ENCODE measurements around the gene DMAC2.
"Not testable (repeated sequence)": the region's sequence is repeated elsewhere in the genome, so short reads cannot be mapped to it uniquely, and the experiment has no call there.

DMAC2 gene

GRCh38 chr19:41422456-41422855 lies 17.3 kb downstream of the DMAC2 start:
- DNase-seq (ENCODE audit: low read depth) = no peak

DNA sequence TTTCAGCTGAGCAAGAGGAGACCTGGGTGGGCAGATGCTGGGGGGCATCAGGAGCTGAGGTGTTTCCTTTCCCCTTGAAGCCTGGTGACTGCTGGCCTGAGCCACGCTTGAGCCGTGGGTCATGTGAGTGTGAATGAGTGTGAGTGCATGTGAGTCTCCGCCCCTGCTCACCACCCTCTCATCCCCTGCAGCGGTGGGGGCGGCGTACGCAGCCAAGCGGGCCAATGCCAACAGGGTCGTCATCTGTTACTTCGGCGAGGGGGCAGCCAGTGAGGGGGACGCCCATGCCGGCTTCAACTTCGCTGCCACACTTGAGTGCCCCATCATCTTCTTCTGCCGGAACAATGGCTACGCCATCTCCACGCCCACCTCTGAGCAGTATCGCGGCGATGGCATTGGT lies 17.7 kb downstream of the DMAC2 start:
- no peak for DNase-seq (ENCODE audit: low read depth)

DNA sequence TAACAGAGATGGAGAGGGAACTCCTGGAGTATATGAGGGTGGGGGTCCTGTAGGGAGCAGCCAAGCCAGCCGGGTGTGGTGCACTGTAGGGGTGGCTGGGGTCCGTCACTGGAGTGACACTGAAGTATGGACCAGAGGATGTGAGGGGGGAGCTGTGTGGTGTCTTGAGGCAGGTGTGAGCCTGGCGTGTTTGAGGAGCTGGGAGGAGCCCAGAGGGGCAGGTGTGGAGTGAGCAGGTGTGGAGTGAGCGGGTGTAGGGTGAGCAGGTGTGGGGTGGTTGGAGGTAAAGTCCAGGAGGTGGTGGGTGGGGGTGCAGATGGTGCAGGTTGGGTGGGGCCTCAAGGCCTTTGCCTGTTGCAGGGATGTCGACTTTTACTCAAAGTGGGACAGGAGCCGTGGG lies 18.4 kb downstream of the DMAC2 start:
- no peak for DNase-seq (ENCODE audit: low read depth)

DNA sequence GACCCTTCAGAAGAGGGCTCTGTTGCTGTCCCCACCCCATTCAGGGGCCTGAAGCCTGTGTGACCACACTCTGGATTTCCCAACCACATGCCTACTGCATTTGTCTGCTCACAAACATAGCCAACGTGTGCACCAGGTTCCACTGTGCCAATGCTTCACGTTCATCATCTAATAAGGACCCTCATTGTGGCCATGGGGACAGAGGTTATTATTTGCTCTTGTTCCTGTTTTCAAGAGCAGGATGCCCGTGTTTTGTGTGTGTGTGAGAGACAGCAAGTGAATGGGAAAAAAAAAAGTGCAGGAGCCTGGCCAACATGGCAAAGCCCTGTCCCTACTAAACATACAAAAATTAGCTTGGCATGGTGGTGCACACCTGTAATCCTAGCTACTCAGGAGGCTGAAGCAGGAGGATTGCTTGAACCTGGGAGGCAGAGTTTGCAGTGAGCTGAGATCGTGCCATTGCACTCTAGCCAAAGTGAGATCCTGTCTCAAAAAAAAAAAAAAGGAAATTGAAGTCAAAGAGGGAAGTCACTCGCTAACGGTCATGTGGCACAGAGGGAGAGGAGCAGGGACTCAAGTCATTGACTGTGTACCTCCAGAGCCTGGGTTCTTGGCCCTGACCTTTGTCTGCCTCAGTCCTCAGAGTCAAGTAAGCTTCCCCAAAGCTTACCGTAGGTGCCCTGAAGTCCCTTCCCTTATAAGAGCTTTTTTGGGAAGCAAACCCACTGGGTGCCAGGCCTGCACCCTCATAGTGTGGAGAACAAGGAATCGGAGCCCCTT lies 19.4 kb downstream of the DMAC2 start:
- no peak for DNase-seq (ENCODE audit: low read depth)

- DNase-seq (ENCODE audit: low read depth) = no peak
Measured at GRCh38 chr19:41416194-41416674, 23.5 kb downstream of the DMAC2 start.

GRCh38 chr19:41415154-41415571 lies 24.5 kb downstream of the DMAC2 start:
- no peak for DNase-seq (ENCODE audit: low read depth)

DNA sequence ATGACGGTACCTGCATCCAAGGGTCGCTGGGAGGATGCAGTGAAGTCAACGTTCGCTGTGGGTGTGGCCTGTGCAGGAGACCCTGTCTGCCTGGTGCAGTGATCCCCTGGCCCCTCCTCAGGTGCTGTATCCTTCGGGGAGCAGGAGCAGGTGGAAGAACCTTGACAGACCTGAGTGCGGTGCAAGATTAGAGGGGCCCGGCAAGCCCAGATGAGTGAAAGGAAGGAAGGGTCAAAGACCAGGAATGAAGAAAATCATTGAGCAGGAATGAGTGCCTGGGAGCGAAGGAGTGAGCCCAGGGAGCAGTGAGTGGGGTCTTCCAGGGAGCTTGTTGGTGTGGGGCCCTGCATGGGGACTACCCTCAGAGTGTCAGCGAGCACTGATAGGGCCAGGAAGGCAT lies 25.3 kb downstream of the DMAC2 start:
- DNase-seq (ENCODE audit: low read depth) = no peak

- DNase-seq (ENCODE audit: low read depth) = no peak
Measured at GRCh38 chr19:41413947-41414346, 25.8 kb downstream of the DMAC2 start.

DNA sequence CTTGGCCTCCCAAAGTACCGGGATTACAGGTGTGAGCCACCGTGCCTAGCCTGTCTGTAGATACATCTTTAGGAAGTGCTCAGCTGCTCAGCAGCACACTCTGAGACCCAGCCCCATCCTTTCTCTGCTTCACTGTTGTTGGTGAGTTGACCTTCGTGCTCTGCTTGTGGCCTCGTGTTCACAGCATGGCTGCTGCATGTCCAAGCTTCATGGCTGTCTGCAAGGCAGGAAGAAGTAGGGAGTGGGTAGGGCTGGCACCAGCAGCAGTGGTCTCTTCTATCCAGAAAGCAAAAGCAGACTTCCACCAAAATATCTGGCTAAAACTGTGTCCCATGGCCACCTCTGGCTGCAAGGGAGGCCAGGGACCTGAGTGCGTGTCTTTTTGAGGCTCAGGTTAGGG lies 26.8 kb downstream of the DMAC2 start:
- no peak for DNase-seq (ENCODE audit: low read depth)

- DNase-seq (ENCODE audit: low read depth) = no peak
Measured at GRCh38 chr19:41411968-41412265, 27.8 kb downstream of the DMAC2 start.

GRCh38 chr19:41411100-41411967 lies 28.4 kb downstream of the DMAC2 start:
- no peak for DNase-seq (ENCODE audit: low read depth)

GRCh38 chr19:41410336-41411054 lies 29.2 kb downstream of the DMAC2 start:
- DNase-seq (ENCODE audit: low read depth) = no peak

- DNase-seq (ENCODE audit: low read depth) = no peak
Measured at GRCh38 chr19:41409288-41409687, 30.4 kb downstream of the DMAC2 start.

- DNase-seq (ENCODE audit: low read depth) = not testable (repeated sequence)
Measured at GRCh38 chr19:41408846-41409245, 30.9 kb downstream of the DMAC2 start.

DNA sequence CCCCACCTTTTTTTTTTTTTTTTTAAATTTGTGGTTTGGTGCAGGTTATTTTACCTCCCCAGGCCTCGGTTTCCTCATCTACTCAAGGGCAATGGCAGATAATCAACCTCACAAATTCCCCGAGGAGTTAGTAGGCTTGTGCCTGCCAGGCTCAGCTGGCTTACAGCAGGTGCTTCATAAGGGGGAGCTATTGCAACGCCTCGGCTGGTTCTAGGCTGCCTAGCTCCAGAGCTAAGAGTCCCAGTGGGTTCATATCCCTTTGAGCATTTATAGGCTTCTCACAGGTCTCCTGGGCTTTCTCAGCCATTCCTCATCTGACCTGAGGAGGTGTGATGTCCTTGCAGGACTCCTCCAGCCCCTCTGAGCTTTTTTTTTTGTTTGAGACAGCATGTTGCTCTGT lies 31.5 kb downstream of the DMAC2 start:
- no peak for DNase-seq (ENCODE audit: low read depth)

- DNase-seq (ENCODE audit: low read depth) = no peak
Measured at GRCh38 chr19:41407271-41407670, 32.4 kb downstream of the DMAC2 start.

DNA sequence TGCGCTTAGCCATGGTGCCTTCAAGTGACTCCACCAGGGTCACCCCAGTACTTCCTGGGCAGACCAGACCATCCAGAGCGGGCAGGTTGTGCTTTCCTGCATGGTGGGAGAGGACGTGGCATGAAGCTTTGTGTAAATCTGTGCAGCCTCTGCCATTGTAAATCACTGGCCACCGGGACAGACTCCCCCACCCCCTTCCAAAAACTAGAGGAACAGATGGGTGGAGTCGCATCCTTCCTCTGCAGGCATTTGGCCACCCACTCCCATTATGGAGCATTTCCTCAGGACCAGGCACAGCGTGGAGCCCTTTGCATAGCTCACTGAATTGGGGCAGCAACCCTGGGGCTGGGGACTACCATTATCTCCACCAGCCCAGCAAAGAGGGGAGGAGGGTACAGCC lies 33.9 kb downstream of the DMAC2 start:
- no peak for DNase-seq (ENCODE audit: low read depth)

DNA sequence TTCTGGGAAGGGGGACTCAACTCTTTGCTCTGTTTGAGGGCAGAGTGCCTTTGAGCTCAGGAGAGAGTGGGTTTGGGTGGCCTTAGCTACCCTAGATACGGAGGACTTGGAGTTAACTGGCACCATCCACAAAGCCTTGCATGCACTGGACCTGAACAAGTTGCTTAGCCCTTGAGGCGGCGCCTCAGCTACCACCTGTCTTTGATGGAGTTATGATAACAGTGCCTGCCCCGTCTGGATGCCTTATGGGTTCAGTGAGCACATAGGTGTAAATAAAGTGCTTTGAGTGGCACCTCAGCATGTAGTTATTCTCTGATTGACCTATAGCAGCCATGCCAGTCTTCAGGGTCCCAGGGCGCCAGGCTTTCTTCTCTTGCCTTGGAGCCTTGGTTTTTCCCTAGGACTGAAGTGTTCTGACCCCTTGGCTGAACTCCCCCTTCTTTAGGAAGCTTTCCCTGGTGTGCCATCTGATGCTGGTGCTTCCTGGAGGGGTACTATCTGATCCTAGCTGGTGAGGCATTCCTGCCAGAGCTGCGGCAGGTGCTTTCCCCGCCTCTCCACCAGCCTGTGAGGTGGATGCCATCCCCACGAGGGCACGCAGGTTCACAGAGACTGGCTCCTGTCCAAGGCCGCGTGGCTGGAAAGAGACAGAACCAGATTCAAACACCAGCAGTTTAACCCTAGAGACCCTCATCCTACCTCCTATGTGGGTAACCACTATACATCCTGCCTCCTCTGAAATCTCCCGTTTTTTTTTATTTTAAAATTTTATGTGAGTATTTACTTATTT lies 36.3 kb downstream of the DMAC2 start:
- DNase-seq (ENCODE audit: low read depth) = no peak

- DNase-seq (ENCODE audit: low read depth) = no peak
Measured at GRCh38 chr19:41402010-41402409, 37.7 kb downstream of the DMAC2 start.

DNA sequence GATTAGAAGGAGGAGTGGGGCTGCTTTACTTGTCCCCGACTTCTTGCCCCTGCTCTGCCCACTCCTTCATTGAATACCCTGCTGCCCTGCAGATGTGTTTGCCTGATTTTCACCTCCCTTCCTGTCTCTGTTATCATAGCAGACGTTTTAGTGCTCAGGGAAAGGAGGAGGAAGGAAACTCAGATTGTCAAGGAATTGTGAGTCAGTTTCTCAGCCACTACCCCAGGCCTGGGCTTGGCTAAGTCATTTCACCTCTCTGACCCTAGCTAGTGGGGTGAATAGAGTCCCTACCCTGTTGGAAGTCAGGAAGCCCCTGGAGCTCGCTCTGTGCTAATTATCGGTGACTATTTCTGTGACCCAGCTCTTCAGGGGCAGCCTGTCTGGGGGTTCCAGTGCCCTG lies 38.2 kb downstream of the DMAC2 start:
- no peak for DNase-seq (ENCODE audit: low read depth)

GRCh38 chr19:41399525-41399924 lies 40.2 kb downstream of the DMAC2 start:
- no peak for DNase-seq (ENCODE audit: low read depth)

DNA sequence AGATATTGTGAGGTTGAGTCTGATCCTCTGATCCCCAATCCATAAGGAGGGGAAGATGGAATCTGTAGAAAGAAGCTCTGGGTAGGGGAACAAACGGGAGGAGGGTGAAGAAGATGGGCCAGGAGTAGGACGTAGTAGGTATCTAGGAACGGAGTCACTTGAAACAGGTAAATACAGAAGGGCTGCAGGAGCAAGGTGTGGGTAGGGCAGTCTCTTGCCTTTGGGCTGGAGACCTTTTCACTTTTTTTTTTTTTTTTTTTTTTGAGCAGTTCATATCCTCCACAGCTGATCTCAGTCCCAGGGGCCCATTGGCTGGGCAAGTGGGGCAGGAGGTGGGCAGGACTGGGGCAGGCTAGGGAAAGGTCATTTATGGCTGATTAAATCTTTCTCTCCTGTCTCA lies 40.6 kb downstream of the DMAC2 start:
- DNase-seq (ENCODE audit: low read depth) = no peak
